GM19463 (cell line): ENCODE measurements around the gene ANKRD11.
"Not testable (repeated sequence)": the region's sequence is repeated elsewhere in the genome, so short reads cannot be mapped to it uniquely, and the experiment has no call there.

Experiments
- ATAC-seq: cut with Tn5 transposase; IDR thresholded peaks from one replicate; pipeline ENCODE4 v1.9.1; 2021; ENCODE audit warnings: mild to moderate bottlenecking, moderate library complexity; ENCODE audit not compliant: unreplicated experiment

ANKRD11 gene

GRCh38 chr16:89304941-89305705, 185.2 kb downstream of the ANKRD11 start:
- no peak for ATAC-seq

GRCh38 chr16:89304181-89304851, 186.0 kb downstream of the ANKRD11 start:
- ATAC-seq, result no peak

- ATAC-seq, result no peak
These were observed 186.7 kb downstream of the ANKRD11 start for GRCh38 chr16:89303617-89304016.

DNA sequence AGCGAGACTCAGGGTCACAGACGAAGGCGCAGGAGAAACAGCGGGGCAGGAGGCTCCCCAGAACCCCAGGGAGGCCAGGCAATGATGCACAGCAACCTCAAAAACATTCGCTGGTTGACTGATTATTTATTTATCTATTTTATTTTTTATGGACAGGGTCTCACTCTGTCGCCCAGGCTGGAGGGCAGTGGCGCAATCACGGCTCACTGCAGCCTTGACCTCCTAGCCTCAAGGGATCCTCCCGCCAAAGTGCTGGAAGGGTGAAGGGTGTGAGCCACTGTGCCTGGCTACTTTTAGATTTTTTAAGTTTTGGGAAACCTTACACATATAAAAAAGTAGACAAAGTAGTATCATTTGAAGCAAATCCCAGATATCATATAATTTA, 189.4 kb downstream of the ANKRD11 start:
- no peak for ATAC-seq

GRCh38 chr16:89300311-89300975, 189.9 kb downstream of the ANKRD11 start:
- no peak for ATAC-seq

DNA sequence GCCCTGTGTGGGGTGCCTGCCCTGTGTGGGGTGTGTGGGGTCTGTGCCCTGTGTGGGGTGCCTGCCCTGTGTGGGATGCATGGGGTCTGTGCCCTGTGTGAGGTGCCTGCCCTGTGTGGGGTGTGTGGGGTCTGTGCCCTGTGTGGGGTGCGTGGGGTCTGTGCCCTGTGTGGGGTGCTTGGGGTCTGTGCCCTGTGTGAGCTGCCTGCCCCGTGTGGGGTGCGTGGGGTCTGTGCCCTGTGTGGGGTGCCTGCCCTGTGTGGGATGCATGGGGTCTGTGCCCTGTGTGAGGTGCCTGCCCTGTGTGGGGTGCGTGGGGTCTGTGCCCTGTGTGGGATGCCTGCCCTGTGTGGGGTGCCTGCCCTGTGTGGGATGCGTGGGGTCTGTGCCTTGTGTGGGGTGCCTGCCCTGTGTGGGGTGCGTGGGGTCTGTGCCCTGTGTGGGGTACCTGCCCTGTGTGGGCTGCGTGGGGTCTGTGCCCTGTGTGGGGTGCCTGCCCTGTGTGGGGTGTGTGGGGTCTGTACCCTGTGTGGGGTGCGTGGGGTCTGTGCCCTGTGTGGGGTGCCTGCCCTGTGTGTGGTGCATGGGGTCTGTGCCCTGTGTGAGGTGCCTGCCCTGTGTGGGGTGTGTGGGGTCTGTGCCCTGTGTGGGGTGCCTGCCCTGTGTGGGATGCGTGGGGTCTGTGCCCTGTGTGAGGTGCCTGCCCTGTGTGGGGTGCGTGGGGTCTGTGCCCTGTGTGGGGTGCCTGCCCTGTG, 190.8 kb downstream of the ANKRD11 start:
- ATAC-seq, result not testable (repeated sequence)

DNA sequence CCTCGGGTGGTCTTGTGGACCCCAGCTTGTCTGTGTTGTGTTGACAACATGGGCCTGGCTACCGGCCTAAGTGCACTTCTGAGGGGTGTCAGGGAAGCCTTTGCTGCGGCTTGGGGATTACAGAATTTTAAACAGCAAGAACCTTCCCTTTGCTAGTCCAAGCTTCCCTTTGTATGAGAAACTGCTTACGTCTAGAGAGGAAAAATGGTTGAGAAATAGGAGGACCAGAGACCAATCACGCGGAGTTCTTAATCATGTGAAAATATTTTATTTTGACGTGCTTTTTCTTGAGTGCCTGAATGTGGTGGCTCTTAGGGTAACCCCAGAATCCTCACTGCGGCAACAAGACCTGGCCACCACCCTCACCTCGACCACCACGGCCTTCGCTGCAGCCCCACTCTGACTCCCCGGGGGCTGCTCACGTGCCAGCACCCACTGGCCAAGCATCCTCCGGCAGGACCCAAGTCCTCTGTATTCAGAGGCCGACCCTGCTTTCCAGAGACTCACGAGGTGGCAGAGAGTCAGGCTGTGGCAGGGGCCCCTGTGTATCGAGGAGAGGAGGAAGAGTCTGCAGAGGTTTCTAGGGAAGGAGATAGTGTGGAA, 191.6 kb downstream of the ANKRD11 start:
- ATAC-seq, result no peak

- no peak for ATAC-seq
These were observed 192.3 kb downstream of the ANKRD11 start for GRCh38 chr16:89297910-89298545.

GRCh38 chr16:89297156-89297874, 193.0 kb downstream of the ANKRD11 start:
- no peak for ATAC-seq

DNA sequence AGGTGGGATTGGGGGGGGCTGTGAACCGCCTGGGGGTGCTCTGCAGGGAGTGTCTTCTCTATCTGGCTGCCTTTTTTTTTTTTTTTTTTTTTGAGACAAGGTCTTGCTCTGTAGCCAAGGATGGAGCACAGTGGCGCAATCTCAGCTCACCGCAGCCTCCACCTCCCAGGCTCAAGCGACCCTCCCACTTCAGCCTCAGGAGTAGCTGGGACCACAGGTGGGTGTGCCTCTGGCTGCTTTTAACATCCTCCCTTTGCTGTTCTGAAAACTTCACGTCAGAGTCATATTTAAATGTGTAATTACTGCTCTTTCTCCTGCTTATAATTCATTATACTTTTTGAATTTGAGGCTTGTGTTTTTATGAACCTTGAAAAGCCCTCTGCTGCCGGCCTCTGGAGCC, 194.4 kb downstream of the ANKRD11 start:
- ATAC-seq, result no peak

GRCh38 chr16:89295071-89295900, 195.1 kb downstream of the ANKRD11 start:
- no peak for ATAC-seq

DNA sequence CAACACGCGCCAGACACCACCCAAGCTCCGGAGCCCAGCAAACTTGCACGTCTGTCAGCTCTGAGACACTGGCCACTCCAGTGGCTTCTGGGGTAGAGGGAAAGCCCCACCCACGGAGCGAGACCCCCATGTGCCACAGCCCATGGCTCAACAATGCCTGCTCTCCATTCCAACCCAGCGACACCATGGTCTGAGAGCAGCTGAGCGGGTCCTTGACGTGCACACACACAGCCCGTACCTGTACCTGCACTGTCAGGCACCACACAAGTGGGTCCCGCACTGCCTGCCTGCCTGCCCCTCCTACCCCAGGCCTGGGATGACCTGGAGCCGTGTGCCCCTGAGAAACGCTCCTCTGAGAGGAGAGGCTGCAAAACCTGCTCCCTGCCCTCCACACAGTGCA, 195.9 kb downstream of the ANKRD11 start:
- ATAC-seq, result no peak

GRCh38 chr16:89293276-89294143, 196.9 kb downstream of the ANKRD11 start:
- no peak for ATAC-seq

GRCh38 chr16:89292443-89293078, 197.8 kb downstream of the ANKRD11 start:
- ATAC-seq, result no peak

DNA sequence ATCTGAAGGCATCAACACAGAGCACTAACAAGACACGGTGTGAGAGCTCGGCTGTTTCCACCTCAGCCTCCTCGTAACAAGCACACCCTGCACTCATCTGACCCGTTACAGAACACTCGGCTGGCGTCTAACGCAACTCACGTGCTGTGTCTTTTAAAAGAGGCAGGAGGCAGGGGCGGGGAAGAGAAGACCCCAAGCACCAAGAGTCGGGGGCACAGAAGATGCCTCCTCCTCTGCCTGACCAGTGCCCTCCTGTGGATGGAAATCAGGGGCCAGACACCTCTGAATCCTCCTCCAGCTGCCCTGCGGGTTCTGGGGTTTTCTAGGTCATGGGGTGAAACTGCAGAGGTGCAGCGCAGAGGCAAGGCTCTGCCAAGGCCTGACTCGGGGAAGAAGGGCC, 198.6 kb downstream of the ANKRD11 start:
- no peak for ATAC-seq

DNA sequence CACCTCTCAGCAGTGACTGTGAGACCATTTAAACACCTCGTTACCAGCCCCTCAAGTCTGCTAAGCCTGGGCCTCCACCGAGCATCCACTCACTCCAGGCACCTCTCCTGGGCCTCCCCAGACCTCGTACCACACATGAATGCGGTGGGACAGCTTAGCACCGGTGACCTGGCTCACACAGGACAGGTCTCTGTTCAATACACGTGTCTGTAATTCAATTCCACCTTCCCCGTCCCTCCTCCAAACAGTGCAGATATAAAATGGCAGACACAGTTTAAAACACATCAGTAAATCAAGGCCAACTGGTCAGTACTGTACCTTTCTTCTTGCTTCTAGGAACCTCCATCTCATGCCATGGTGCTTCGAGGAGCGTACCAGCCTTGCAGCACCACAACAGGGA, 199.0 kb downstream of the ANKRD11 start:
- no peak for ATAC-seq

GRCh38 chr16:89290887-89291286, 199.5 kb downstream of the ANKRD11 start:
- ATAC-seq, result no peak
